Ovary (tissue), 3 donors: ENCODE measurements around the gene GUCY1A2.

Experiments used
- CTCF ChIP-seq, 3 donors: fragments of 450-650 bp in 2 of 3; fragments of 200-600 bp in 1 of 3; IDR thresholded peaks; one replicate each; pipeline versions ENCODE4 v1.5.1 to v1.8.0; 2016 to 2022; ENCODE audit warnings: antibody characterized with exemption in 3 of 3, mild to moderate bottlenecking in 1 of 3
- EP300 ChIP-seq: sonication (generic); formaldehyde crosslinking; IDR thresholded peaks from one replicate; pipeline ENCODE4 v1.6.1; 2017; ENCODE audit warnings: antibody characterized with exemption
- POLR2A ChIP-seq: fragments of 450-650 bp; IDR thresholded peaks from one replicate; pipeline ENCODE4 v1.6.1; 2017; ENCODE audit warnings: antibody characterized with exemption, mild to moderate bottlenecking, moderate library complexity
- donor health status: DM: no; HTN: no; CAD: no.

DNA sequence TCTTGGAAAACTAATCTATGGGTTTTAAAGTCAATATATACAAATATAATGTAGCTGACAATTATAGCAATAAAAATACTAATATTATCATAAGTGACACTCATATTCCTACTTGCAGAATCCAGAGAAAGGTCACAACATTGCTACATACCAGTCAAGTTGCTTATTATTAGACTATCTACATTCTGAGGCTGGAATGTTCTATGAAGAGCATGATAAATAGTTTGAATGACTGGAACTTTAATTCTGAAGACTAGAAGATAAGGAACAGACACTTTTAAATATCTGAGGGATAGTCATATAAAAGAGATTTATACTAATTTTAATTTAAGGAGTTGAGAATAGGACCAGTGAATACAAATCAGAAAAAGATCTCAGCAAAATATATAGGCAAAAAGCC, 146.0 kb downstream of the GUCY1A2 start:
- no peak for TF ChIP-seq CTCF (IDR thresholded peaks at IDR 0.05)
- no peak for TF ChIP-seq POLR2A
- TF ChIP-seq EP300, result no peak
